Measurements from ENCODE around the gene CGB2.

DNA sequence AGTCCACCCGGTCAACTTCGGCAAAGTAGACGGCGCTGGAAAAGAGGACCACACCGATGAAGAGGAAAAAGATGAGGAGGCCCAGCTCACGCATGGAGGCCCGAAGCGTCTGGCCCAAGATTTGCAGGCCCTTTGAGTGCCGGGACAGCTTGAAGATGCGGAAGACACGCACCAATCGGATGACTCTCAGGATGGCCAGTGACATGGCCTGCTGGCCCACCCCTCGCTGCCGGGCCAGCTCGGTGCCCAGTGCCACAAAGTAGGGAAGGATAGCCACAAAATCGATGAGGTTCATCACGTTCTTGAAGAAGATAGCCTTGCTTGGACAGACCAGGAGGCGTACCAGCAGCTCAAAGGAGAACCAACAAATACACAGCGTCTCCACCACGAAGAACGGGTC, 38.7 kb downstream of the CGB2 start:
- TF ChIP-seq, protein P1, sequence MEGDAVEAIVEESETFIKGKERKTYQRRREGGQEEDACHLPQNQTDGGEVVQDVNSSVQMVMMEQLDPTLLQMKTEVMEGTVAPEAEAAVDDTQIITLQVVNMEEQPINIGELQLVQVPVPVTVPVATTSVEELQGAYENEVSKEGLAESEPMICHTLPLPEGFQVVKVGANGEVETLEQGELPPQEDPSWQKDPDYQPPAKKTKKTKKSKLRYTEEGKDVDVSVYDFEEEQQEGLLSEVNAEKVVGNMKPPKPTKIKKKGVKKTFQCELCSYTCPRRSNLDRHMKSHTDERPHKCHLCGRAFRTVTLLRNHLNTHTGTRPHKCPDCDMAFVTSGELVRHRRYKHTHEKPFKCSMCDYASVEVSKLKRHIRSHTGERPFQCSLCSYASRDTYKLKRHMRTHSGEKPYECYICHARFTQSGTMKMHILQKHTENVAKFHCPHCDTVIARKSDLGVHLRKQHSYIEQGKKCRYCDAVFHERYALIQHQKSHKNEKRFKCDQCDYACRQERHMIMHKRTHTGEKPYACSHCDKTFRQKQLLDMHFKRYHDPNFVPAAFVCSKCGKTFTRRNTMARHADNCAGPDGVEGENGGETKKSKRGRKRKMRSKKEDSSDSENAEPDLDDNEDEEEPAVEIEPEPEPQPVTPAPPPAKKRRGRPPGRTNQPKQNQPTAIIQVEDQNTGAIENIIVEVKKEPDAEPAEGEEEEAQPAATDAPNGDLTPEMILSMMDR (IDR thresholded peaks at IDR 0.05), result no peak
- TF ChIP-seq POLR2AphosphoS5 (IDR thresholded peaks at IDR 0.05) (no peak), POLR2A (IDR thresholded peaks at IDR 0.05) (no peak), EP300 (IDR thresholded peaks at IDR 0.05) (no peak)

Data from upper lobe of left lung (tissue), 4 donors.